ENCODE data around the gene CD47.

CD47 gene

DNA sequence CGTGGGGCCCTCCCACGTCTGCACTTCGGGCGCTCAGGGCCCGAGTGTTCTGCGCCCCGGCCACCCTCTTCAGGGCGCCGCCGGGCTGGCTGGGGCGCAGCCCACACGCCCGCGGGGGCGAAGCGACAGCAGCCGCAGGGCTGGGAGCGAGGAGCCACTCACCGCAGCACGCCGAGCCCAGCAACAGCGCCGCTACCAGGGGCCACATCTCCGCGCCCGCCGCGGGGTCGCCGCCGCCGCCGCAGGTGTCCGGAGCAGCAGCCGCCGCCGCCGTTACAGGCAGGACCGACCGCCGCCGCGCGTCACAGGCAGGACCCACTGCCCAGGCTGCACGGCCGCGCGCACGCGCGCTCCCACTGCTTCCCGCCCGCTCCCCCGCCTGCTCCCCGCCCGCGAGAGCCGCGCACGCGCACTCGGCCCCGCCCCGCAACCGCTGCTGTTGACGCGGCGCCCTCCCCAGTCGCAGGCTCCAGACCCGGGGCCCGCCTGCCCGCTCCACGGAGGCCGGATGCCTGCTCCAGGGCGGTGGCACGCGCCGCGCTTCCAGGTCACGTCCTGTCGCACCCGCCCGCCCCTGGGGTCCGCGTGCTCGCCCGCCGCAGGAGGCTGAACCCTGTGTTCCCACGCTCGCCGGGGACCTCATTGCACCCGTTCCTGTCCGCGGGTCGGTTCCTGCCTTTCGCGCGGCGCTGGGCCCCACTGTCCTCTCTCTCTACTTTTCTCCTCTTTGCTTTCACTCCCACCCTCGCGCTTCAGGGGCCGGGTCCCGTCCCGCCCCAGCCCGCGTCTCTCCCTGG lies at the start of gene CD47:
Gene CD47 (minus strand): TSS at position 331 of the 797 bp plus-strand sequence. CDS start 123 bp downstream, at position 208.
- DNase-seq (ENCODE audit: low read depth) = peak; percentile 73

DNA sequence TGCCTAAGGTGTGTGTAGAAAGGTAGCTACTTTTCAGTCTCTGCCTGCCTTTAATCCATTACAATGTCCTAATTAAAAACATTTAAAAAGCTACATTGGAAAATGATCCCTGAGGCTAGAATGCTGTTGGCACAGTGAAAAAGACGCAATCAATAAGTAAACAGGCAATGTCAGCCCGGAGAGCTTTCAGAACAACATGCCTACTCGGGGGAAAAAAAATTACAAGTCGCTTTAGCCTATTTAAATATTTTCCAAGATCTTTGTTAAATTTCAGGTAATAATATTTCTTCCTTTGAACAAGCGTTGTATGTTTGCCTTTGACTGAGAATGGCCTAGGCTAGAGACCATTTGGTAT lies 46.6 kb upstream of the CD47 start:
- DNase-seq (ENCODE audit: low read depth) = no peak

GRCh38 chr3:108136561-108137459 lies 46.0 kb upstream of the CD47 start:
- DNase-seq (ENCODE audit: low read depth) = no peak

- no peak for DNase-seq (ENCODE audit: low read depth)
Measured at GRCh38 chr3:108134555-108134880, 43.7 kb upstream of the CD47 start.

DNA sequence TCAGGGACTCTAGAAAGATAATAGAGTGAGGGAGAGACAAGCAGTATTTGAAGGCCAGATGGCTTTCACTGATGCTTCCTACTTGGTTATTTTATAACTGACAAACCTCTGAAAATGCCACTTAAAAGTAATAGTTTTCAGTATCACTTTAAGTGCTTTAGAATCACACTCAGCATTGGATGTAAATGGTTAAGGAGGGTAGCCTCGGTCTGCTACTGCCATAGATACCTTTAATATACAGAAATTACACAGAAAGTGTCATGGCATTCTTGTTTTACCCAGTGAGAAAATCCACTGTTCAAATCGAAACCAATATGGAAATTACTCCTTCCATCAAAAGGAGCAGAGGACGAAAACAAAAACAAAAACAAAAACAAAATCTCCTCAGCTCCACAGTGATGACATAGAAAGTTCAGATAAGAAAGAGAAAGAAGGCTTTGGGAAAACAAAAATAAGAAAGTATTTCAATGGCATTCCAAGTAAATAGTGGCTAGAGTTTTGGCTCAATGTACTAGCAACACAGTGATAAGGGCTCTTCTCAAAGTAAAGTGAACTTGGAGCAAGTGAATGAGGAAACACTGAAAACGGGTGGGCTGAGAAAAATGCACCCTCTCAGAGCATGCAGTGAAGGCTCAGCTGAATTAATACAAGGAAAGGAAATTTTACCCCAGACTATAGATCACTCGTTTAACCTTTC lies 43.2 kb upstream of the CD47 start:
- DNase-seq (ENCODE audit: low read depth) = no peak

GRCh38 chr3:108133048-108133369 lies 42.2 kb upstream of the CD47 start:
- DNase-seq (ENCODE audit: low read depth) = no peak

DNA sequence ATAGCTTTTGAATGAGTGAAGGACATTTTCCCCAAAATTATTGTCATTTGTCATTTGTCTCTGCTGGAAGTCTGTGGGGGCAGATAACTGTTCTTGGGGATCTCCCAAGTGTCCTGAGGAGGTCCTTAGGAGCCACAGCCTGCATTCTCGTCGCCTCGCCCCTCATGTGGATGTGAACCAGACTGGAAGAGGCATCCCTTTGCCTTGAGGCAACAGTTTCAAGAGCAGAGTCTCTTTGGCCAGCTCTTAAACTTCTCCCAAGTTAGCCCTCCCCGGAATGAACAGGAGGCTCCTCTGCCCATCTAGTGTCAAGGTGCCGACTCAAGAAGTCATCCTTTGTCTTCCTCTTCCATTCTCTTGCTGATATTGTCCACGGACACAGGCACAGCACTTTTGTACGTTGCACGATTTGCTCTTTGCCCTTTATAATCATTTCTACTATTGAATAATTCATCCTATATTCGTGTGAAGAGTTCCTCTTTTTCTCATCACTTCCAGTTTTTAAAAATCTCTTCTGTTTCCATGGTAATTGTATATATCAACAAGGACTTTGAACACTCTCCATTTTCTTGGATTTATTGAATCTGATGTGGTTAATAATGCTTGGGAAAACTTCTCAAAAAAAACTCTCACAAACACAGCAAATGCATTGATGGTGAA lies 40.8 kb upstream of the CD47 start:
- no peak for DNase-seq (ENCODE audit: low read depth)

- no peak for DNase-seq (ENCODE audit: low read depth)
Measured at GRCh38 chr3:108130701-108131474, 40.1 kb upstream of the CD47 start.

DNA sequence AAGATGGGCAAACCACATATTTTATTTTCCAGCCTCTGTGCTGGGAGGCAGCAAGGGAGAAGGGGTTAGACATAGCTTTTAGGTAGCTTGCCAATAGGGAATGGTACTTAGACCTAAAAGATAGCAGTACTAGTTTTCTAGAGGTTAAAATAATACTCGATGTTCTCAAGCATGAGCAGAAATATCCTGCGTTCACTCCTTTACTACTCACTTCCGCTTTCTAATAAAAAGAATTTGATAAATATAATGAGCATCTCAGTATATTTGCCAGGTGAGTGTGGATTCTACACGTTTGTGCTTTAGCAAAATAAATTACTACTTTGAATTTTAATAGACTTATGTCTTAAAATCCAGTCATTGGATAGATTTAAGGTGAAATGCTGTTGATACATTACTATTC lies 39.4 kb upstream of the CD47 start:
- DNase-seq (ENCODE audit: low read depth) = no peak

GRCh38 chr3:108127301-108127988 lies 36.6 kb upstream of the CD47 start:
- DNase-seq (ENCODE audit: low read depth) = no peak

DNA sequence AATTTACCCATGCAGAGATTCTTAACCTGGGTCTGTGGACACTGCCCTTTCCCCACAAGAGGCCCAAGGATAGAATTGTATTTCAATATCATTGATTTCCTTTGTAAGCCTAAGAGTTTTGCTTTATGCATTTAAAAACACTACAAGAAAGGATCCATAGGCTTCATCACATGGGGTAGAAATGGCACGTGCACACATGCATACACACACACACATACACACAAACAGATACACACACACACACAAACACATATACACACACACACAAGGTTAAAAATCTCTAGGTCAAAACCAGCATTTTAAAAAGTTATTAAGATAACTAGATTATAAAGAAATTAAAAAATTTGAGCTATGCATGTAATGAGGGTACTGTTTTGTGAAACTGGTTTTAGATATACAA lies 35.5 kb upstream of the CD47 start:
- DNase-seq (ENCODE audit: low read depth) = no peak

DNA sequence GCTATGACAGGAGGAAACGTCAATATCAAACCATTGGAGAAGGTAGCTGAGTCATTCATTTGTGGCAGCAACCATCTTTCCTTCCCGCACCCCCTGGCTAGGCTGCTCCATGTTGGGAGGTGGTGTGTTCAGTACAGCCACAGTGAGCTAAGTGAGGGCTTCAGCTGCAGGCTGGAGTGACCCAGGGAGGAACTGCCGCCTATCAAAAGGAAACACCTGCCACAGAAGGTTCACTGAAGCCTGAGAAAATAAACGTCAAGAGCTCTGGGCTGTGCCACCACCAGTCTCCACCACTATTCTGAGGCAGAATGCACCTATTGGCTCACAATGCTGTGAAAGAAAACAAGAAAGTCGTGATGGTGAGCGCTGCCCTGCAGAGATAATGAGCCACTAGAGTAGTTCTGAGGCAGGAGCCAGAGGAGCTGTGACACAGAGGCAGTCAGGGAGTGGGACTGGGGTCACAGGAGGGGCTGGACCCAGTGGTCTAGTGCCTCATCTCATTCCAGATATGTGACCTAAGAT lies 34.8 kb upstream of the CD47 start:
- peak; percentile 90 for DNase-seq (ENCODE audit: low read depth)

- DNase-seq (ENCODE audit: low read depth) = no peak
Measured at GRCh38 chr3:108125153-108125543, 34.3 kb upstream of the CD47 start.

DNA sequence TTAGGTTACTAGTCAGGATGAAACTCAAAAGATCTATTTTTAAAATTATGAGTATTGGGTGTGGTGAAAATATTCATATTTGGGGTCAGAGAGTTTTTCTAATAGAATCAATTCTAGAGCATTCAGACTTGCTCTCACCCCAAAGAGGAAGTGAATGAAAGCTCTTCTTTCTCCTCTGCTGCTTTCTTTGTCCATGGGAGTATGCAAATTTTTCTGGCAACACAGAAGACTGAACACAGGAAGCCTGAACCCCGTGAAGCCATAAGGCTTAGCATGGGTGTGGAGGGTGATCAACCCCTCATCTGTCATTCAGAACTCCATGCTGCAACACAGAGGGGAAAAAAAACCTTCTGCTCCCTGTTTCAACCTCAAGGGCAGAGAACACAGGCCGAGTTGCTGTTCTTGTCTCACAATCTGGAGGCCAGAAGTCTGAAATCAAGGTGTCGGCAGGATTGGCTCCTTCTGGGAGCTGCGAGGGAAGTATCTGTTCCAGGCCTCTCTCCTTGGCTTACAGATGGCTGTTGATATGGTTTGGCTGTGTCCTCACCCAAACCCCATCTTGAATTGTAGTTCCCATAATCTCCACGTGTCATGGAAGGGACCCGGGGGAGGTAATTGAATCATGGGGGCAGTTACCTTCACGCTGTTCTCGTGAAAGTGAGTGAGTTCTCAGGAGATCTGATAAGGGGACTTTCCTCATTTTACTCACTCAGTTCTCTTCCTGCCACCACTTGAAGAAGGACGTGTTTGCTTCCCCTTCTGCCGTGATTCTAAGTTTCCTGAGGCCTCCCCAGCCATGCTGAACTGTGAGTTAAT lies 33.7 kb upstream of the CD47 start:
- DNase-seq (ENCODE audit: low read depth) = no peak

GRCh38 chr3:108123326-108123725 lies 32.5 kb upstream of the CD47 start:
- no peak for DNase-seq (ENCODE audit: low read depth)

GRCh38 chr3:108122276-108122675 lies 31.4 kb upstream of the CD47 start:
- no peak for DNase-seq (ENCODE audit: low read depth)

DNA sequence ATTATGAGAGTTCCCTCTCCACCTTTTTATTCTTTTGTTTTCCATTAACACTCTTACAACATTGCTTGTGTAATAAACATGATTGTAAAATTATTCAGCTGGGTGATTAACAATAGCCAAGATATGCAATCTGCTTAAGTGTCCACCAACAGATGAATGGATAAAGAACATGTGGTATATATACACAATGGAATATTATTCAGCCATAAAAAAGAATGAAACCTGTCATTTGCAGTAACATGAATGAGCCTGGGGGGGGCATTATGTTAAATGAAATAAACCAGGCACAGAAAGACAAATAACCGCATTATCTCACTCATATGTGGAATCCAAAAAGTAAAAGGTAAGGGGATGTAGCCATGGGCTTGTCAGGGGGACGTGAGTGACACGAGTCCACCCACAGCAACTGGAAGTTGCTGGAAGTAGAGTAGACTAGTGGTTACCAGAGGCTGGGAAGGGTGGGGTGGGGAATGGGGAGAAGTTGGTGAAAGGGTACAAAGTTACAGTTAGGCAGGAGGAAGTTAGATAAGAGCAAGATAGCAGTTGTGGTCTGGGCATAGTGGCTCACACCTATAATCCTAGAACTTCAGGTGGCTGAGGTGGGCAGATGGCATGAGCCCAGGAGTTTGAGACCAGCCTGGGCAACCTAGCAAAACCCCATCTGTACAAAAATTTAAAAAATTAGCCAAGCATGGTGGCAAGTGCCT lies 28.7 kb upstream of the CD47 start:
- no peak for DNase-seq (ENCODE audit: low read depth)

DNA sequence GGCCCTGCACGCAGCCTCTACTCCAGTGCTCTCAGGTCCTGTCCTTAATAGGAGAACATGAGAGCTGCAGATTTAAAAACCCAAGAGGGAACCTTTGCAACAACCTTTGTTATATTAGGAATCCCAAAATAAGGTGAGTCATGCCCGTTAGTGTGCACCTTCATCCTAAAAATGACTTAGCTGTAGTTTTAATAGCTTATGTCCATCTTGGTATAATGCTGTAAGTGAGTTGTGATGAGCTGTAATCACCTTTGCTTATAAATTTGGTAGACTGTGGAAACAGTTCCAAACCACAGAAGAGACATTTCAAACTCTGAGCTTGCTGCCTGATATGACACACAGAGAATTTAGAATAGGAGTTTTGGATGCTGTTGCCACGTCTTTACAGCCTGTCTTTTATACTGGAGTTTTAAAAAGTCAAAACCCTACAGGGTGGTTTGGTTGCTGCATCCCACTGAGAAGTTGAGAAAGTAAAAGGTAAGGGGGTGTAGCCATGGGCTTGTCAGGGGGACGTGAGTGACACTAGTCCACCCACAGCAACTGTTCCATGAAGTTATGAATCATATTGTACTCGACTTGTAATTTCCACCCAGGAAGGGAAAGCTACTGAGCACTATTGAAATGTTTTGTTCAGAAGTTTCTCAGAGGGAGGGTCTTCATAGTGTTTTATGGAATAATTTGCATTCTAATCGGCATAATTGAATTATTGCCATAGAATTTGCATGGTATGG lies 27.4 kb upstream of the CD47 start:
- no peak for DNase-seq (ENCODE audit: low read depth)
